Measurements from ENCODE around the gene TRAPPC14.

TRAPPC14 gene

GRCh38 chr7:100173806-100174495 lies 15.4 kb upstream of the TRAPPC14 start:
- no peak for DNase-seq (ENCODE audit: low spot score)

DNA sequence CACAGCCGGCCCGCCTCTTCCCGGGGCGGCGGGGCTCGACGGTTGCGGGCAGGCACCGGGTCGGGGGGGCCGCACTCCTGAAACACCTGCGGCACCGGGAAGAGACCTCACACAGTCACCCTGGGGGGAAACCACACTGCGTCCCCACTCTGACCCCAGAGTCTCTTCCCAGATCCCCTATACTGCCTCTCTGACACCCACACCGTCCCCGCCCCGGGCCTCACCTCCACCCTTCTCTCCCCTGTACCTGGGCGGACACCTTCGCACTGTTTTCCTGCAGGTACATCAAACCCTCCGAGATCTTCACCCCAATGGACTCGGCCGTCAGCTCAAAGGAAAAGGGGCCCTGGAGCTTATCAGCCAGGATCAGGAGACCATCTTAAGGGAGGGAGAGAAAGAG lies 13.3 kb upstream of the TRAPPC14 start:
- no peak for DNase-seq (ENCODE audit: low spot score)

GRCh38 chr7:100171087-100171681 lies 12.7 kb upstream of the TRAPPC14 start:
- no peak for DNase-seq (ENCODE audit: low spot score)

GRCh38 chr7:100170101-100170897 lies 11.8 kb upstream of the TRAPPC14 start:
- DNase-seq (ENCODE audit: low spot score), result no peak

DNA sequence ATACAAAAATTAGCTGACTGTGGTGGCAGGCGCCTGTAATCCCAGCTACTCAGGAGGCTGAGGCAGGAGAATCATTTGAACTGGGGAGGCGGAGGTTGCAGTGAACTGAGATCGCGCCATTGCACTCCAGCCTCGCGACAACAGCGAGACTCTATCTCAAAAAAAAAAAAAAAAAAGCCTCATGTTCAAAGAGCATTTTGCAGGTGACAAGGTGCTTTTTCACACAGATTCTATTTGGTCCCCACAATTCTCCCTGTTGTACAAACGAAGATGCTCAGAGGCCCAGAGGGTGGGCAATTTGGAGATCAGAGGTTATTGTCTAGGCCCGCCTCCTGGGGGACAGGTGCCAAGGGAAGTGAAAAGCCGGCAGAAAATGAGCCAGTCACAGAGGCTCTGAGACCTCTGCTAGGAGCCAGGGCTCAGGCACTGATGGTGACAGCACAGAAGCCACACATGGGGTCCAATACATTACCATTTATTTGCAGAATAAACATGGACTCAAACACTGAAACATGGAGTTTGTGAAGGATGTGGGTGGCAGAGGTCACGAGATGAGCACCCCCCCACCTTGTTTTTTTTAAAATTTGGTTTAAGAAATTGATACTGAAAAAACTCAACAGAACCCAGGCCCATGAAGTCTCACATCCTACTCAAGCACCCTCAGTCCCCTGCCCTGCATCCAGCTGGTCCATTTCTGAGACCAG lies 10.8 kb upstream of the TRAPPC14 start:
- no peak for DNase-seq (ENCODE audit: low spot score)

DNA sequence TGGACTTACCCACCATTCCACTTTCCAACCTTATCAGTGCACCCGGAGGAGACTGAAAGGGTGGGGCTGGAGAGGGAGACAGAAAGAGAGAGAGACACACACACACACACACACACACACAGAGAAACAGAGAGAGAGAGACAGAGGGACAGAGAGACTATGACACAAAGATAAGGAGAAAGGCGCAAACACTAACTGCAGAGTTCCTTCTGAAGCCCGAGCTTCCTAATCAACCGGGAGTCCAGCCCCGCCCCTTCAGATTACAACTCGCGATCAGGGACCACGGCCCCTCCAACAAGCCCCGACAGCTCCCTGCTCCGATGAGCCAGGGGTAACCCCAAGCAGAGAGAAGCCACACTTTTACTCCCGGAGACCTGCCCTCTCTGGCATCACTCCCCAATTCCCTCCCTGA lies 9.4 kb upstream of the TRAPPC14 start:
- DNase-seq (ENCODE audit: low spot score), result no peak

- DNase-seq (ENCODE audit: low spot score), result no peak
Measured at GRCh38 chr7:100166970-100167911, 8.7 kb upstream of the TRAPPC14 start.

DNA sequence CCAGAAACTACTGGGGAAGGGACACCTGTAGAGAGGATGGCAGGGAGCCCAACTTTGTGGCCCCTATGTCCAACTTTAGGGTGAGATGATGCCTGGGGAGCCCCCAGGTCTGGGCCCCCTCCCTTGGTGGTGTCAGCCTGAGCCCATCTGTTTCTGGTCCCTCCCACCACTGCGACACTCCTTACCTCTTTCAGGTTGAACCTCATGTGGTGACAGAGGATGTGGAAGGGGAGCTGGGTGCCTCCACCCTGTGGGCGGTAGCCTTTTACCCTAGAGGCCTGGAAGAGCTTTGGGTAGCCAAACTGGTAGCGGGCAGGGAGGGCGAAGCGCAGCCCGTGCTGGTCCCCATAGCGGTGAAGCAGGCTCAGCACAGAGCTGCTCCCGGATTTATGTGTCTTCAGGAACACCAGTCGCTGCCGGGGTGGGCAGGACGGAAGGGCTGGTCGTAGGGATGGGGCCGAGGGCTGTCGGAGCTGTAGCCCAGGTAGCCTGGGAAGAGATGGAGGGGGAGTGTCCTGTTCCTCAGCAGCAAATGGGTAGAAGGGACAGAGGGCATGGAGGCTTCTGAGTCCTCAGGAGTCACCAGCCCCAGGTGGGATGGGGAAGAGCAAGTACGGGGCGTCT lies 7.9 kb upstream of the TRAPPC14 start:
- DNase-seq (ENCODE audit: low spot score), result no peak

DNA sequence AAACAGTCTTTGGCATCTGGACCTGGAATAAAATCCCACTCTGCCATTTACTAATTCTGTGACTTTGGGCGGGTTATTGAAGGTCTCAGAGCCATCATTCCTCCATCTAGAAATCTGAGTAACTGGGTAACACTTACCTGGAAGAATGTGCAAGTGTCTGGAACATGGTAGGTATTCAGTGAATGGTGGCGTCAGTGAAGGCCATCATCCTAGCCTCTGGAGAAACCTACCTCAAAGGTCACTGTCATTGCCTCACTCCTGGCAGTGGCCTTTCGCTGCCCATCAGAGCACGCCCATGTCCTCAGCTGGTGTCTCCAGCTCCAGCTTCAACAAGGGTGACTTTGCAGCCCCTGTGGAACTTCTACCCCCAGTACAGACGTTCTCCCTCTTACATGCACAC lies 5.3 kb upstream of the TRAPPC14 start:
- DNase-seq (ENCODE audit: low spot score), result no peak

GRCh38 chr7:100163006-100163531 lies 4.5 kb upstream of the TRAPPC14 start:
- no peak for DNase-seq (ENCODE audit: low spot score)

DNA sequence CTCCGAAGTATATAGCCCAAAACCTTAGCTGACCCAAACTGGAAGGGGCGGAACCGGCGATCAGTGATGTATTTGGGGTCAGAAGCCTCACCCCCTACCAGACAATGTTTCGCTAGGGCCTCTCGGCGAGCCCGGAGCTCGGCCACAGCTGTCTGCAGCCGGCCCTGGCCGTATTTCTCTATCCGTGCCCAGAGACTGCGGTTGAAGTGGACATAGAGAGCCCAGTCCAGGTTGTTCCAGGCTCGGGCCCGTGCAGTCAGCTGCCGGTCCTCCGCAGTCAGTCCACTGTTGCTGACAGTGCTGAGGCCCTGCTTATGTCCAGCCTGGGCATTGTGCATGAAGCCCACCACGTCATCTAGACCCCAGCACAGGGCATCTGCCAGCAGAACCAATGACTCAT lies 1.5 kb upstream of the TRAPPC14 start:
- DNase-seq (ENCODE audit: low spot score), result no peak

DNA sequence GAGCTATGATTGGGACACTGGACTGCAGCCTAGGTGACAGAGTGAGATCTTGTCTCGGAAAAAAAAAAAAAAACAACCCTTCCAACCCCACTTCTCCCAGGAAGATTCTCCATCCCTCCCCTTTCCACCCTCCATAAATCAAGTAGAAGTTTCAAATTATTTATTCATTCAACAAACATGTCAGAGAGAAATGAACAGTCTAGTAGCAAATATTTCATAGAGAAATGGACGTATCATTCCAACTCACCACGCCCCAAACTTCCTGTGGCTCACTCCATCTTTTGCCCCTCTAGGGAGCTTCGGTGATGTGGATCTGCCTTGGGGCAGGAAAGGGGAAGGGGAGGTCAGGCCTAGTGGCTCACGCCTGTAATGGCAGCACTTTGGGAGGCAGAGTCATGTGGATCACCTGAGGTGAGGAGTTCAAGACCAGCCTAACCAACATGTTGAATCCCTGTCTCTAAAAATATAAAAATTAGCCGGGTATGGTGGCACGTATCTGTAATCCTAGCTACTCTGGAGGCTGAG lies 638 bp upstream of the TRAPPC14 start:
- no peak for DNase-seq (ENCODE audit: low spot score)

DNA sequence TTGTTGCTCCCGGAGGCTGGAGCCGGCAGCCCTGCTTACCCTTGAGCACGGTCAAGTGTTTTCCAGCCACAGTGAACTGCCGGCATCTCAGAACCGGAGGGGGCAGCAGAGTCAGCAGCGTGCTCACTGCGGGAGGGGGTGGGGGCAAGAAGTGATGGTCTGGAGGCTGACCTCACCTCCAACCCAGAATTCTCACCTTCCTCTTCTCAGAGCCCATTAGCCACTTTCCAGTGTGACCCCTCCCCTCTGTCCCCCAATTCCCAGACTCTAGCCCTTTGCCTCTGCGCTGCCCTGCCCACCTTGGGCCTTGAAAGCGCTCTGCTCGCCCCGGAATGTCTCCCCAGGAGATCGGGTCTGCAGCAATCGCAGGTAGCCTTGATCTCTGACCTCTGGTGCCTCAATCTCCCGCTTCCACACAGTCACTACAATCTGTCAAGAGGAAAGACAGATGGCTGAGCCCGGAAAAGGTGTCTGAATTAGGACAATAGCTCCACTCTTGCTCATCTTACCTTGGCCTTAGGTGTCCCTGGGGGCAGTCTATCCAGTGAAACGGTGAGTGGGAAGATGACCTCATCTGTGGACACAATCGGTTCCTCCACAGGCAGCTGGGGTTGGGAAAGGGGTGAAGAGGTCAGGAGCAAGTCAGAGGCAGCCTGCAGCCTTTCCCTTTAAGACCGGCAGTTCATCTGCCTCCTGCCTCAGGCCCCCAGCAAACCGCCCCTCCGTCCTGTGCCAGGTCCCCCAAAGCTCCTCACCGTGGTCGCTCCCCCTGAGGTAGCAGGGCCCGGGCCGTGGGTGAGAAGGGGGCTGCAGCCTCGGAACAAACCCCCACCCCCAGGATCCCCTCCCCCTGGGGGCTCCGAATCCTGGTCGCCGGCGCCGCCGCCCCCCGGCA lies 942 bp downstream of the TRAPPC14 start:
- peak; percentile 68 for DNase-seq (ENCODE audit: low spot score)

- DNase-seq (ENCODE audit: low spot score), result no peak
Measured at GRCh38 chr7:100157069-100157333, 1.5 kb downstream of the TRAPPC14 start.

- no peak for DNase-seq (ENCODE audit: low spot score)
Measured at GRCh38 chr7:100156331-100157068, 2.0 kb downstream of the TRAPPC14 start.

DNA sequence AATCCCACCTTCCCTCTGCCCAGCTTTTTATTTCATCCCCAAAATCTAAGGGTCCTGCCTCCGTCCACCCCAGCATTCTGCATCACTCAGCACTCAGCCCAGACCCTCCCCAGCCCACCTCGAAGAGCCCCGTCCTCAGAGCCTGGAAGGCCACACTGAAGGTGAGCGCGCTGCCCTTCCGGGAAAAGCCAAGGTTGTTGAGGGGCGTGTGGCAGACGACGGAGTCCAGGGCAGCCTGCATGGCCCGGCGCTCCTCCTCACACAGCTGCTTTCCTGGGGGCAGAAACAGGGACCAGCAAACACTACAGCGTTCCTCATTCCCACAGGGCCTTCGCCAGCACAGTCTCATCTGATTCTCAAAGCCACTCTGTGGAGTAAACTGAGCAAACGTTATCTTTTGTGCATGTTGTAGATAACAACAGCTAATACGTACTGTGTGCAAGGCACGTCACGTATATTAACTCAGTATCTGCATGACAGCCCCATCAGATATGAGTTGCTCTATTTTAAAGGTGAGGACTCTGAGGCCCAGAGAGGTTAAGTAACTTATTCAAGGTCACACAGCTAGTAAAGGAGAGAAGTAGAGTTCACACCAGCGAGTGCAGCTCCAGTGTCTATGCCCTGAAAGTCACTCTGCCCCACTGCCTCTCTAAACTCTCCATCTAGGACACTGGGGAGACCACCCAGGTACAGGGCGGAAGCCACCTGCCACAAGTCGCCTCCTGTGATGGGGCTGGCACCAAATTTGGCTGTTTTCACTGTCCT lies 2.8 kb downstream of the TRAPPC14 start:
- no peak for DNase-seq (ENCODE audit: low spot score)

- DNase-seq (ENCODE audit: low spot score), result no peak
Measured at GRCh38 chr7:100154651-100155491, 3.7 kb downstream of the TRAPPC14 start.
